ENCODE results near the gene MAGI2.

DNA sequence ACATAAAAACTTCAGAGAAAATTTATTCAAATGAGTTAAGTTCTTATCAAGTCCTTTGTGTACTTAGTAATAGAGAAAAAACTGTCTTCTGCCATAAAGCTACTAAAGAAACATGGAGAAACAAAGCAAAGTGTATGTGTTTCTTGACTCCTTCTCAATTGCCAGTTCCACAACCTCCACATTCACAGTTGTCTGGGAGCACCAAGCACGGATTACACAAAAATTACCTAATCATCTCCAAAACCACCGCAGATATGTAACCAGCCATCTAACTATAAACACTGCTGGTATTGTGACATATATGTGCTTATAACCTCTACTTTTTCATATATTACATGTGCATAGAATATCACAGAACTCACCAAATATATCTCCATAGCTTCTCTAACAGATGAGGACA, 23.1 kb downstream of the MAGI2 start:
- TF ChIP-seq, protein P1, sequence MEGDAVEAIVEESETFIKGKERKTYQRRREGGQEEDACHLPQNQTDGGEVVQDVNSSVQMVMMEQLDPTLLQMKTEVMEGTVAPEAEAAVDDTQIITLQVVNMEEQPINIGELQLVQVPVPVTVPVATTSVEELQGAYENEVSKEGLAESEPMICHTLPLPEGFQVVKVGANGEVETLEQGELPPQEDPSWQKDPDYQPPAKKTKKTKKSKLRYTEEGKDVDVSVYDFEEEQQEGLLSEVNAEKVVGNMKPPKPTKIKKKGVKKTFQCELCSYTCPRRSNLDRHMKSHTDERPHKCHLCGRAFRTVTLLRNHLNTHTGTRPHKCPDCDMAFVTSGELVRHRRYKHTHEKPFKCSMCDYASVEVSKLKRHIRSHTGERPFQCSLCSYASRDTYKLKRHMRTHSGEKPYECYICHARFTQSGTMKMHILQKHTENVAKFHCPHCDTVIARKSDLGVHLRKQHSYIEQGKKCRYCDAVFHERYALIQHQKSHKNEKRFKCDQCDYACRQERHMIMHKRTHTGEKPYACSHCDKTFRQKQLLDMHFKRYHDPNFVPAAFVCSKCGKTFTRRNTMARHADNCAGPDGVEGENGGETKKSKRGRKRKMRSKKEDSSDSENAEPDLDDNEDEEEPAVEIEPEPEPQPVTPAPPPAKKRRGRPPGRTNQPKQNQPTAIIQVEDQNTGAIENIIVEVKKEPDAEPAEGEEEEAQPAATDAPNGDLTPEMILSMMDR (conservative IDR thresholded peaks at IDR 0.05 in 1 of 2, IDR thresholded peaks at IDR 0.05 in 1 of 2; ENCODE audit: extremely low read depth in 1 of 2, insufficient read depth in 1 of 2, low read depth in 1 of 2, low read length in 2 of 2): no peak
- TF ChIP-seq EZH2 (IDR thresholded peaks at IDR 0.05; ENCODE audit: borderline replicate concordance, low read length): no peak
